DMS153 treated with DMSO at 0.1 percent for 48 hours (cell line): ENCODE measurements around the gene STAMBPL1.
A peak's percentile ranks its signal among the peaks of the same experiment; 100 is the strongest.
"Not testable (repeated sequence)": the region's sequence is repeated elsewhere in the genome, so short reads cannot be mapped to it uniquely, and the experiment has no call there.

Experiments
- DNase-seq: peaks from one replicate; lab custom pipeline; 2025; ENCODE audit not compliant: unreplicated experiment; lab: John Stamatoyannopoulos, UW

Gene STAMBPL1

DNA sequence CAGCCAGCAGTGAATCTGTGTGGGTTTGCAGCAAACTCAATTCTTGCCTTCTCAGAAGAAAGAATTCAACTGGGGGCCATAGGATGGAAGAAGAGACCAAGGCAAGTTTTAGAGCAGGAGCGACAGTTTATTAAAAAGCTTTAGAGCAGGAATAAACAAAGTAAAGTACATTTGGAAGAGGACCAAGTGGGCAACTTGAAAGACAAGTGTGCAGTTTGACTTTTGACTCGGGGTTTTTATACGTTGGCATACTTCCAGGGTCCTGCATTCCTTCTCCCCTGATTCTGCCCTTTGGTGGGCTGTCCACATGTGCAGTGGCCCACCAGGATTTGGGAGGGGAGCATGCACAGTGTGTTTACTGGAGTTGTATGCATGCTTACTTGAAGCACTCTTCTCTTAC is 25.4 kb upstream of the STAMBPL1 start:
- DNase-seq = no peak

DNA sequence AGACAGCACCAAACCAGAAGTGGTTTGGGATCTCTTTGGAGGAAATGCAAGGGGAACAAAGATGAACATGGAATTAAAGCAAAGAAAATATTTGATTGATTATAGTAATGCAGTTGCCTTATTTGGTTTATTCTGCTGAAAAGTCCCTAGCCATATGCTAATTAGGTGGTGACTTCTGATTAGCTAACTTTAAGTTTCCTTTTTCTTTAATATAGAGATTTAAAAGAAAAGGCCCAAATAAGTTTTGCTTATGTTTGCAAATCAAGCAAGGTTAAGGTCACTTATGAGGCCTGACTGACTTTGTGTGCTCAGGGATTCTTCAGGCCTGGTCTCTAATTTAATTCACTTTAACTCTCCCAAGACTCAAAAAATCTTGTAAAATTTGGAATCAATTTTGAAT is 22.2 kb upstream of the STAMBPL1 start:
- no peak for DNase-seq

- no peak for DNase-seq
Observed at GRCh38 chr10:88858491-88858890, 21.6 kb upstream of the STAMBPL1 start.

DNA sequence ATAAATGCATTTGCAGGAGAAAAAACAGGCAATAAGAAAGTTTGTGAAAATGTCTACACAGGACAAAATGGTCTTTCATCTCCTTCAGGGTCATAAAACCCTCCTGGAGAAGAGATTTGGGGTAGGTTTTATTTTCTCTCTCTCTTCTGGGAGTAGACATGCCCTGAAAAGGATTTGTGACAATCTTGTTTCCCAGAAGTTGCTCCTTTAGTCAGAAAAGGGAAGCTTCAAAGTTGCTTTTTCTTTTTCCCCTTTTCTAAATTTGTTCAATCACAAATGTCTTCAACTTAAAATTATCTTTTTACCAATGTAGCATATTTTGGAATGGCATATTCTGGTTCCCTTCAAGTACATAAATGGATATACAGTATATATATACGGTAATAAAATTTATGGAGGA is 19.0 kb upstream of the STAMBPL1 start:
- DNase-seq = no peak

- DNase-seq = no peak
Observed at GRCh38 chr10:88865281-88865876, 14.7 kb upstream of the STAMBPL1 start.

DNA sequence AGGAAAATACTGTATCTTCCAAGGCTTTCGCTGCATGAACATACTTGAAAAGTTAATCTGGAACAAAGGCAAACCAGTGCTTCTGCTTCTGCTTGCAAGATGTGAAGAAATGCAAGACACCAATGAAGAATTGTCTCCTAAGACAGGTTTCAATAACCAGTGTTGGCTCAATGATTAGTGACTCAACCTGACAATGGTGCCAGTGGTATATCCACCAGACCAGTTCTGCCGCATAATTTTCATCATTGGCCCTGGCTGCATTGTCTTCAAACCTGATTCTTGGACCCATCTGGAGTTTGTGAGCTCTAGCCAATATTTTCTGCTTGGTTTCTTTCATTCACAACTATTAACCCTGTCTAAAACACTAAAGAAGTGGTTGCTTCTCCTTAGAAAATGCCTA is 13.6 kb upstream of the STAMBPL1 start:
- DNase-seq = no peak

GRCh38 chr10:88870089-88870488 is 10.0 kb upstream of the STAMBPL1 start:
- DNase-seq = no peak

- no peak for DNase-seq
Observed at GRCh38 chr10:88873757-88874156, 6.3 kb upstream of the STAMBPL1 start.

DNA sequence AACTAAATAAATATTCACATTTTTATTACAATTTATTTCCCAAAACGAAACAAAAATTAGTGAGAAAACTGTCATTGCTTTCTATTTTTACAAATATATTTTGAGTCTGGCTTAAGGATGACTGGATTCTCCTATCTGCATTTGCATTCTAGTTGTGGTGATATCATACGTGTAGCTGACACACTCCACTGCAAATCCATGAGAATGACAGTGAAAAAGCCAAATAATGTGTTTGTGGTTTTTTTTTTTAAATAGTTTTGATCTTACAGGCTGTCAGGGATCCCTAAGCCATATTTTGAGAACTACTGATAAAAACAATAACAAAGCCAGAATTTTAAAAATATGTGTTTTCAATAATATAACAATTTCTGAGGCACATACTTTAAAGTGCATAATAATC is 5.8 kb upstream of the STAMBPL1 start:
- no peak for DNase-seq

- DNase-seq = no peak
Observed at GRCh38 chr10:88875081-88875480, 5.0 kb upstream of the STAMBPL1 start.

DNA sequence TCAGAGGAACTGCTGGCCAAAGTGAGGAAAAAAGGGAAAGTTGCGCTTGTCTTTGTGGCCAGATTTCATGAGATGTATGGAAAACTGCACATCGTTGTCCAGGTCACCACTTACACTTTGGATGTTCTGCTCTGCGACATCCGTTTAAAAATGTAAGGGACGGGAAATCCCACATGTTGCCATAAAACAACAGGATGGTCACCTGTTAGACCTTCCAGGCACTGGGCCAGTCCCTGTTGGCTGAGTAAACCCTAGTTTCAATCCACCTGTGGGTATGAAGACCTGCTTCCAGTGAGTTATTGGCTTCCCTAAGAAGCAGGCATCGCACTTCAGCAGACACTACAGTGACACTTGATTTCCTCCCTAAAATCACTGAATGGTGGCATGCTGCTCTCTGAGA is 2.7 kb upstream of the STAMBPL1 start:
- no peak for DNase-seq

DNA sequence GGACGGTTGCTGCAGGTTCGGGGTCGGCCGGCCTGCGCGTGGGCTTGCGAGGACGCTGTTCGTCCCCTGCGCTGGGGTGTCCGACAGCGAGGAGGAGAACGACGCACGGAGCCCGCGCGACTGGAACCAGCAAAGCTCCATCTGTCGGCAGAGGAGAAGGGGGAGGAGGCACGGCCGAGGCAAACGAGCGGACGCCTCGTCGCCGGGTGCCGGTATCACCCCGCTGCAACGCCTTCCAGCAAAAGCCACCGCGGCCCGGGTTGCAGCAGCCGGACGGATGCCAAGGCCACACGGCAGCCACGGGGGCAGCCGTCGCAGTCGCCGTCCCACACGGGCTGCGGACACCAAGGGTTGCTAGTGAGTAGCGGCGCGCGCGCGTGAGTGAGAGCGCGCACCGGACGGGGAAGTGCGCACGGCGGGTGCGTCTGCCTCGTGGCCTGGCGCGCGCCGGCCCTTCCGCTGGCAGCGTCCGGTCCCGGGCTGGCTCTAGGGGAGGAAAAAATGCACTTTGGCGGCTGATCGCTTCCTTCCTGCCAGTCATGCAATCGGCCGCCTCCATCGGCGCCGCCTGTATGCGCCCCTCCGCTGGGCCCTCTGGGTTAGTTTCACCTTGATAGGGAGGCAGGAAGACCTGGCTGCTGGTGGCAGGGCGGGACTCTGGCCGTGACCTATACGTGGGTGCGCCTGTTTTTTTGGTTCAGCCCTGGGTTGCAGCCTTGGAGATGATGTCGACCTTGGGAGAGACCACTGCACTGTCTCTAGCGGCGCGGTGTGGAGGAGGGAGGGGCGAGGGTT is 434 bp downstream of the STAMBPL1 start:
- peak; percentile 78 for DNase-seq

GRCh38 chr10:88881320-88881719 is 1.3 kb downstream of the STAMBPL1 start:
- DNase-seq = no peak

- DNase-seq = no peak
Observed at GRCh38 chr10:88881922-88882645, 2.0 kb downstream of the STAMBPL1 start.

DNA sequence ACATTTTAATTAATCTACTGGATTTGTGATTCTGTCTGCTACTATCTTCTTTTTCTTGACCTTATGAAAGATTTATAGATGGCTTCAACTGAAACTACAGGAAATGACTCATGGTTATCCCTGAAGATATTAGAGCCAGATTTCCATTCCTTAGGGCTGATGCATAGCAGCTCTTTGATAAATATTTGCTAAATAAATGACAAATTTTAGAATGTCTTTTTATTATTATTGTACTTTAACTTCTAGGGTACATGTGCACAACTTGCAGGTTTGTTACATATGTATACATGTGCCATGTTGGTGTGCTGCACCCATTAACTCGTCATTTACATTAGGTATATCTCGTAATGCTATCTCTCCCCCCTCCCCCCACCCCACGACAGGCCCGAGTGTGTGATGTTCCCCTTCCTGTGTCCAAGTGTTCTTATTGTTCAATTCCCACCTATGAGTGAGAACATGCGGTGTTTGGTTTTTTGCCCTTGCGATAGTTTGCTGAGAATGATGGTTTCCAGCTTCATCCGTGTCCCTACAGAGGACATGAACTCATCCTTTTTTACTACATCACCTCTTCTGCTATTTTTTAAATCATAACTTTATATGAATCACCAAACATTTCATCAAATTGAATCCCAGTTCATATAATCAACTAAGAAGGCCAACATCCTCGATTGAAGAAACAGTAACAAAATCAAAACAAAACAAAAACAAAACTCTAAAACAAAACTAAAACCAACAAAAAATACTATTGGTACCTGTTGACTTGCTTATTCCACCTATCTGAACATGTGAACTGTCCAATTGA is 2.8 kb downstream of the STAMBPL1 start:
- not testable (repeated sequence) for DNase-seq

DNA sequence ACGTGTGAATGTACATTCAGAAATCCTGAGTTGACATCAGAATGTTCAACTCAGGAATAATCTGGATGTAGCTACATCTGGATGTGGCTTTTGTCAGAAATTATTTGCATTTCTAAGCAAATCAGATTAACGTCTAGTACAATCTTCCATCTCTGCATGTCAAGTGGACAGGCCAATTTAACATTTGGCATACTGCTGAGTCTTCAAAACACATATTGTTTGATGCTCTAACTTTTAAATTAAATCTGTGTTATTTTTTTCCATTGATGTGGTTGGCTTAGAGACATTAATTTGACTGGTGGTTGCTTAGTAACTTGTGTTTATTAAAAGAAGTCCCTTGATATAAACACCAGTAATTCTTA is 3.4 kb downstream of the STAMBPL1 start:
- no peak for DNase-seq

GRCh38 chr10:88886557-88886956 is 6.5 kb downstream of the STAMBPL1 start:
- DNase-seq = no peak

- no peak for DNase-seq
Observed at GRCh38 chr10:88888810-88889445, 8.9 kb downstream of the STAMBPL1 start.

DNA sequence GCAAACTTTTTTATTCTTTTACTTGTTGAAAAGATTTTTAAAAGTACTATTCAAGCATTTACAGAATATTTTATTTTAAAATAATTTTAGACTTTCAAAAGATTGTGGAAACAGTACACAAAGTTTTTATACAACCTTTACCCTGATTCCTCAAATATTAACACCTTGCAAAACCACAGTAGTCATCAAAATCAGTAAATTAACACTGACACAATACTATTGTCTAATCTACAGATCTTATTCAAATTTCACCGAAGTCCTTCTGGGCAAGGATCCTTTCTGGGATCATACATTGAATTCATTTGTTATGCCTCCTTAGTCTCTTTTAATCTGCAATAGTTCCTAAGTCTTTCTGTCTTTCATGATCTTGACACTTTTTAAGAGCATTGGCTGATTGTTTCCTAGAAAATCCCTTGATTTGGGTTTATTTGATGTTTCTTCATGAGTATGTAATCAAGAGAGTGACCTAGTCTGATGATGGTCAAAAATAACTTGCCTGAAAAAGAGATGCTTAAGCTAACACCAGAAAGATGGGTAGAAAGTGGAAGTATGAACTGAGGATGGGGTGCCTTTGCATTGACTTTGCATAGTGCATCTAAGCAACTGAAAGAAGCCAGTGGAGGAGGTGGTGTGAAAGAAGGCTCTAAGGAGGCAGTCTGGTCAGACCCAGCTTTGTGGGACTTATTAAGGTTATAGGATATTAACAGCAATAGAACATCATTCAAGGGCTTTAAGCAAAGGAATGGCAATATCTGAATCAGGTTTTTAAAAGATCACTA is 9.7 kb downstream of the STAMBPL1 start:
- DNase-seq = no peak

DNA sequence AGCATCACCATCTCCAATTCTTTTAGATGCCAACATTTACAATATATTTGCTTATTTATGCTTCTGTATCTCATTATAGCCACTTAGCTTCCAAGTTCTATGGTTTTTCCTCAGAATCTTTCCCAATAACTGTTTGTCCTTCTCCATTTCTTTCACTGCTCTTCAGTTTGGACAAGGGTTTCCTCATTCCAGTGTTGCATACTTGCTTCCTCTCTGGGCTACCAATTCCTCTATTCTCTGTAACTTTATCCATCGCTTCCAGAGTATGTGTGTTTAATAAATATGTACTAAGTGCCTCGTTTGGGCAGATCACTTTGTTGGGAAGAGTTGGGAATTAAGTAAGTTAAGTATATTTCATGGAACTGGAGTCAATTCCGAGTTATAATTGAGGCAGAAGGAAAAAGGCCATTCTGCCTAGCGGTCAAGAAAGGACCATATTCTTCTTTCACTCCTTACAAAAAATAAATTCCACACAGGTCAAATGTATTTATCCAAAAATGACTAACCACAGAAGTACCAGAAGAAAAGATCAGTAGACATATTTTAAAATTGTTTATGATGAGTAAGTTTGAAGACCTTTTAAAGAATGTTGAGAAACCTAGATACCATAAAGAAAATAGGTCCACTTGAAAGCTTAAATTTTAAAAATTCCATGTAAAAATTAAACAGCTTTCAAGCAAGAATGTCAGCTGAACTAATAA is 10.8 kb downstream of the STAMBPL1 start:
- no peak for DNase-seq
